HG03159 (cell line): Measurements from ENCODE around the gene TIGD4.

Experiments
- ATAC-seq: cut with Tn5 transposase; IDR thresholded peaks from one replicate; pipeline ENCODE4 v1.9.1; 2021; ENCODE audit warnings: mild to moderate bottlenecking, moderate library complexity; ENCODE audit not compliant: unreplicated experiment

TIGD4 gene

GRCh38 chr4:152779513-152780266, at the start of gene TIGD4, which contains the start of gene ARFIP1:
TSS of gene TIGD4 (minus strand) at chr4:152779730. CDS start at chr4:152771004, 8,726 bp downstream.
TSS of gene ARFIP1 (plus strand) at chr4:152779954. CDS start at chr4:152829634, 49,680 bp downstream.
- peak; percentile 91 for ATAC-seq

GRCh38 chr4:152828122-152828521, 48.6 kb upstream of the TIGD4 start:
- no peak for ATAC-seq

- no peak for ATAC-seq
Observed at GRCh38 chr4:152825336-152825735, 45.8 kb upstream of the TIGD4 start.

- ATAC-seq, result no peak
Observed at GRCh38 chr4:152824561-152824960, 45.0 kb upstream of the TIGD4 start.

- ATAC-seq, result no peak
Observed at GRCh38 chr4:152822323-152822722, 42.8 kb upstream of the TIGD4 start.

- no peak for ATAC-seq
Observed at GRCh38 chr4:152820073-152820472, 40.5 kb upstream of the TIGD4 start.

- no peak for ATAC-seq
Observed at GRCh38 chr4:152819026-152819645, 39.6 kb upstream of the TIGD4 start.

GRCh38 chr4:152817331-152817730, 37.8 kb upstream of the TIGD4 start:
- ATAC-seq, result no peak

- no peak for ATAC-seq
Observed at GRCh38 chr4:152815078-152815477, 35.5 kb upstream of the TIGD4 start.

GRCh38 chr4:152810715-152811287, 31.3 kb upstream of the TIGD4 start:
- no peak for ATAC-seq

- ATAC-seq, result no peak
Observed at GRCh38 chr4:152808670-152809069, 29.1 kb upstream of the TIGD4 start.

- no peak for ATAC-seq
Observed at GRCh38 chr4:152807294-152807829, 27.8 kb upstream of the TIGD4 start.

GRCh38 chr4:152806501-152807125, 27.1 kb upstream of the TIGD4 start:
- ATAC-seq, result no peak

GRCh38 chr4:152805818-152806217, 26.3 kb upstream of the TIGD4 start:
- no peak for ATAC-seq

GRCh38 chr4:152805071-152805650, 25.6 kb upstream of the TIGD4 start:
- no peak for ATAC-seq

GRCh38 chr4:152803541-152803940, 24.0 kb upstream of the TIGD4 start:
- ATAC-seq, result no peak

GRCh38 chr4:152795891-152796290, 16.4 kb upstream of the TIGD4 start:
- ATAC-seq, result no peak

GRCh38 chr4:152786627-152787026, 7.1 kb upstream of the TIGD4 start:
- no peak for ATAC-seq

GRCh38 chr4:152785639-152786615, 6.4 kb upstream of the TIGD4 start:
- no peak for ATAC-seq
